ENCODE results near the gene UTP14C.

GRCh38 chr13:52004511-52005170, 19.9 kb upstream of the UTP14C start:
- TF ChIP-seq, protein P1, sequence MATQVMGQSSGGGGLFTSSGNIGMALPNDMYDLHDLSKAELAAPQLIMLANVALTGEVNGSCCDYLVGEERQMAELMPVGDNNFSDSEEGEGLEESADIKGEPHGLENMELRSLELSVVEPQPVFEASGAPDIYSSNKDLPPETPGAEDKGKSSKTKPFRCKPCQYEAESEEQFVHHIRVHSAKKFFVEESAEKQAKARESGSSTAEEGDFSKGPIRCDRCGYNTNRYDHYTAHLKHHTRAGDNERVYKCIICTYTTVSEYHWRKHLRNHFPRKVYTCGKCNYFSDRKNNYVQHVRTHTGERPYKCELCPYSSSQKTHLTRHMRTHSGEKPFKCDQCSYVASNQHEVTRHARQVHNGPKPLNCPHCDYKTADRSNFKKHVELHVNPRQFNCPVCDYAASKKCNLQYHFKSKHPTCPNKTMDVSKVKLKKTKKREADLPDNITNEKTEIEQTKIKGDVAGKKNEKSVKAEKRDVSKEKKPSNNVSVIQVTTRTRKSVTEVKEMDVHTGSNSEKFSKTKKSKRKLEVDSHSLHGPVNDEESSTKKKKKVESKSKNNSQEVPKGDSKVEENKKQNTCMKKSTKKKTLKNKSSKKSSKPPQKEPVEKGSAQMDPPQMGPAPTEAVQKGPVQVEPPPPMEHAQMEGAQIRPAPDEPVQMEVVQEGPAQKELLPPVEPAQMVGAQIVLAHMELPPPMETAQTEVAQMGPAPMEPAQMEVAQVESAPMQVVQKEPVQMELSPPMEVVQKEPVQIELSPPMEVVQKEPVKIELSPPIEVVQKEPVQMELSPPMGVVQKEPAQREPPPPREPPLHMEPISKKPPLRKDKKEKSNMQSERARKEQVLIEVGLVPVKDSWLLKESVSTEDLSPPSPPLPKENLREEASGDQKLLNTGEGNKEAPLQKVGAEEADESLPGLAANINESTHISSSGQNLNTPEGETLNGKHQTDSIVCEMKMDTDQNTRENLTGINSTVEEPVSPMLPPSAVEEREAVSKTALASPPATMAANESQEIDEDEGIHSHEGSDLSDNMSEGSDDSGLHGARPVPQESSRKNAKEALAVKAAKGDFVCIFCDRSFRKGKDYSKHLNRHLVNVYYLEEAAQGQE (IDR thresholded peaks at IDR 0.05; ENCODE audit: low read depth) = no peak
- TF ChIP-seq, protein P2, sequence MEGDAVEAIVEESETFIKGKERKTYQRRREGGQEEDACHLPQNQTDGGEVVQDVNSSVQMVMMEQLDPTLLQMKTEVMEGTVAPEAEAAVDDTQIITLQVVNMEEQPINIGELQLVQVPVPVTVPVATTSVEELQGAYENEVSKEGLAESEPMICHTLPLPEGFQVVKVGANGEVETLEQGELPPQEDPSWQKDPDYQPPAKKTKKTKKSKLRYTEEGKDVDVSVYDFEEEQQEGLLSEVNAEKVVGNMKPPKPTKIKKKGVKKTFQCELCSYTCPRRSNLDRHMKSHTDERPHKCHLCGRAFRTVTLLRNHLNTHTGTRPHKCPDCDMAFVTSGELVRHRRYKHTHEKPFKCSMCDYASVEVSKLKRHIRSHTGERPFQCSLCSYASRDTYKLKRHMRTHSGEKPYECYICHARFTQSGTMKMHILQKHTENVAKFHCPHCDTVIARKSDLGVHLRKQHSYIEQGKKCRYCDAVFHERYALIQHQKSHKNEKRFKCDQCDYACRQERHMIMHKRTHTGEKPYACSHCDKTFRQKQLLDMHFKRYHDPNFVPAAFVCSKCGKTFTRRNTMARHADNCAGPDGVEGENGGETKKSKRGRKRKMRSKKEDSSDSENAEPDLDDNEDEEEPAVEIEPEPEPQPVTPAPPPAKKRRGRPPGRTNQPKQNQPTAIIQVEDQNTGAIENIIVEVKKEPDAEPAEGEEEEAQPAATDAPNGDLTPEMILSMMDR (IDR thresholded peaks at IDR 0.05 in 2 of 3, conservative IDR thresholded peaks at IDR 0.05 in 1 of 3; ENCODE audit: borderline replicate concordance in 1 of 3, insufficient read depth in 1 of 3, low read depth in 2 of 3, low read length in 2 of 3) = peak in 1 of 3 experiments; percentile 42; a peak in 1 of 6 replicates
- TF ChIP-seq POLR2A (IDR thresholded peaks at IDR 0.05; ENCODE audit: borderline replicate concordance, extremely low read depth, insufficient read depth, insufficient read length) = no peak
- TF ChIP-seq MAX (IDR thresholded peaks at IDR 0.05) = no peak
- TF ChIP-seq, protein P3, sequence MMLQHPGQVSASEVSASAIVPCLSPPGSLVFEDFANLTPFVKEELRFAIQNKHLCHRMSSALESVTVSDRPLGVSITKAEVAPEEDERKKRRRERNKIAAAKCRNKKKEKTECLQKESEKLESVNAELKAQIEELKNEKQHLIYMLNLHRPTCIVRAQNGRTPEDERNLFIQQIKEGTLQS (IDR thresholded peaks at IDR 0.05) = no peak
- TF ChIP-seq FOSL1 (IDR thresholded peaks at IDR 0.05; ENCODE audit: low read depth) = no peak
- TF ChIP-seq POLR2AphosphoS5 (IDR thresholded peaks at IDR 0.05; ENCODE audit: low read depth, low read length) = no peak
- no peak for TF ChIP-seq EZH2 (IDR thresholded peaks at IDR 0.05)
- no peak for TF ChIP-seq ZNF274 (IDR thresholded peaks at IDR 0.05; ENCODE audit: low read depth, low read length)

Measured in HCT116 (cell line).